Measurements from ENCODE around the gene SH3PXD2B. TPM values are rescaled to one million over a fixed set of nuclear protein-coding genes. Genes with fewer than 3 reads are reported as not detected.

SH3PXD2B gene
- total RNA-seq, 2 experiments from 2014 or later: 0.60 to 0.95 TPM

DNA sequence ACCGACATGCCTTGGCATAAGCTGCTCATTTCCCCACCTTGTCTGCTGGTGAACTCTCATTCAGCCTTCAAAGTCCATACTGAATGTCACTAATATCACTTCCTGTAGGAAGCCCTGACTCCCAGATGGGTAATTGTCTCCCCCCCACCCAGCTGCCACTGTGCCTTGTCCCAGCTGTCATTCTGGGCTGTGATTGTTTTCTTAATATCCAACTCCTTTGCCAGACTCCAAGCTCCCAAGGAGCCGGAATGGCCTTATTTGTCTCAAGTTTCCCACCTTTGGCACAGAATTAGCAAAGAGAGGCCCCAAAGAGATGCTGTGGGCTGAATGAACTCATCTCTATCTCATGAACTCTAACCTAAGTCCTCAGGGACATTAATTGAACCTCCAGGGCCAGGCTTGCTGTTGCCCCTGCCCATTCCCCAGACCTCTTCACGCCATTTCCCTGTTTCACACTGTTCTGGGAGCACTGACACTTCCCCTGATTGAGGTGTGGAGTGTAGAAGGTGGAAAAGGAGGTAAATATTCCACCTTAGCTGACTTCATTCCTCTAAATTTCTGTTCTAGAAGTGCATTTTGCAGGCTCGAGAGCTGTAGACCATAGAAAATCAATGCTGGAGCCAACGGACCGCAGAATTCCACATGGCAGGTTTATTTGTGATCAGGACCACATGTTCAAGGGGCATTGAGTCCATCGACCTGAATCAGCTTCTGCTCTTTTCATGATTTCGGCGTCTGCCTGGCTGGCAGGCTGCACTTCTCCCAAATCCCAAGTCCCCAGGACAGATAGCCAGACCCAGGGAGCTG, 4.9 kb upstream of the SH3PXD2B start:
- Mint-ChIP-seq H3K9me3 (peaks cover 2% of the 10 kb centered on the region), H3K4me1 (ENCODE audit: low read depth) (peaks cover 25% of the 10 kb centered on the region), H3K36me3 (ENCODE audit: low read depth) (no peaks in the 10 kb centered on the region), H3K27me3 (peaks cover 5% of the 10 kb centered on the region), H3K4me3 (no peak overlapping the region), H3K27ac (no peak overlapping the region)
- H3K9me3 ChIP-seq (ENCODE audit: control insufficient read depth in 1 of 2, insufficient read depth in 1 of 2, low read length in 2 of 2): peaks cover 0 to 16% of the 10 kb centered on the region in 2 experiments
- no peak for ATAC-seq (ENCODE audit: poor library complexity)
- H3K4me3 ChIP-seq (ENCODE audit: low read length): no peak overlapping the region
- H3K36me3 ChIP-seq (ENCODE audit: insufficient read depth, low read length): no peaks in the 10 kb centered on the region
- TF ChIP-seq, protein P1, sequence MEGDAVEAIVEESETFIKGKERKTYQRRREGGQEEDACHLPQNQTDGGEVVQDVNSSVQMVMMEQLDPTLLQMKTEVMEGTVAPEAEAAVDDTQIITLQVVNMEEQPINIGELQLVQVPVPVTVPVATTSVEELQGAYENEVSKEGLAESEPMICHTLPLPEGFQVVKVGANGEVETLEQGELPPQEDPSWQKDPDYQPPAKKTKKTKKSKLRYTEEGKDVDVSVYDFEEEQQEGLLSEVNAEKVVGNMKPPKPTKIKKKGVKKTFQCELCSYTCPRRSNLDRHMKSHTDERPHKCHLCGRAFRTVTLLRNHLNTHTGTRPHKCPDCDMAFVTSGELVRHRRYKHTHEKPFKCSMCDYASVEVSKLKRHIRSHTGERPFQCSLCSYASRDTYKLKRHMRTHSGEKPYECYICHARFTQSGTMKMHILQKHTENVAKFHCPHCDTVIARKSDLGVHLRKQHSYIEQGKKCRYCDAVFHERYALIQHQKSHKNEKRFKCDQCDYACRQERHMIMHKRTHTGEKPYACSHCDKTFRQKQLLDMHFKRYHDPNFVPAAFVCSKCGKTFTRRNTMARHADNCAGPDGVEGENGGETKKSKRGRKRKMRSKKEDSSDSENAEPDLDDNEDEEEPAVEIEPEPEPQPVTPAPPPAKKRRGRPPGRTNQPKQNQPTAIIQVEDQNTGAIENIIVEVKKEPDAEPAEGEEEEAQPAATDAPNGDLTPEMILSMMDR (IDR thresholded peaks at IDR 0.05): no peak
- peaks cover 10% of the 10 kb centered on the region for H3K4me1 ChIP-seq (ENCODE audit: insufficient read depth, low read length)
- H3K27me3 ChIP-seq (ENCODE audit: control insufficient read depth in 1 of 2, insufficient read depth in 2 of 2, low read length in 2 of 2): no peaks in the 10 kb centered on the region
- no peak for DNase-seq
- H3K27ac ChIP-seq (ENCODE audit: low read depth in 1 of 2, low read length in 2 of 2): no peak overlapping the region
- POLR2A ChIA-PET: no interaction called here
- intact Hi-C loops (cut with DNase I, micrococcal nuclease): loop anchor here in 1 of 2 experiments (10.0 kb wide), 1 partner anchor 496 kb away; the partner anchor contains the start of gene RPL26L1
- CTCF ChIA-PET: no interaction called here

DNA sequence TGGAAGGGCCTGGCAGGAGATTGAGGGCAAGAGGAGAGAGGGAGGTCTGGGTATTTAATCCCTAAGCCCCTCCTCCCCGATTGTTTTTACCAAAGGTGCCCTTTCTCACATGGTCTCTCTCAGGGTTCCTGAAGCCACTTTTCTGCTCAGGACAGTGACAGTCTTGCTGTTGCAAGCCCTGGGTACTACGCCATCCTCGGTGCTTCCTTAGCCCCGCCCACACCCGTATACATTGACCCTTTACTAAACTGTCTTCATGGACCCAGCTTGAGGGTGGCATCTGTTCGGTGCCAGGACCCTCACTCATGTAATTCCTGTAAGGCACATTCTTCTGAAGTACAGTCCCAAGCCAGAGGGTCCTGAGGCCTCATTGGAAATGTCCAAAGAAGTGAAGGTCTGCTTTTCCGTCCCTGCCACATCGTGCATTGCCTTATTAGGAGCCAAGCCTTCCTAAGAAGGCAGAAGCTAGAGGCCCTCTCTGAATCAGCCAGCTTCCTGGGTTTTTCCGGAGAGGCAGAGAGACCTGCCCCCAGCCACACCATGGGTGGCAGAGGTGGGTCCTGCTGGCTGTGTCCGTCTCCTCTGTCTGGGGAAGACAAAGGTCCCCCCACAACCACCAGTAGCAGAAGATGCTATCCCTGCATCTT, 1.9 kb upstream of the SH3PXD2B start:
- no peaks in the 10 kb centered on the region for H3K36me3 ChIP-seq (ENCODE audit: insufficient read depth, low read length)
- H3K4me3 Mint-ChIP-seq: peak overlapping the region; percentile 69
- peaks cover 11 to 12% of the 10 kb centered on the region in 2 experiments for H3K27me3 ChIP-seq (ENCODE audit: control insufficient read depth in 1 of 2, insufficient read depth in 2 of 2, low read length in 2 of 2)
- H3K4me1 Mint-ChIP-seq (ENCODE audit: low read depth): peaks cover 27% of the 10 kb centered on the region
- H3K4me3 ChIP-seq (ENCODE audit: low read length): no peak overlapping the region
- H3K4me1 ChIP-seq (ENCODE audit: insufficient read depth, low read length): peaks cover 22% of the 10 kb centered on the region
- ATAC-seq (ENCODE audit: poor library complexity) (no peak), DNase-seq (no peak)
- H3K27me3 Mint-ChIP-seq: peaks cover 21% of the 10 kb centered on the region
- H3K36me3 Mint-ChIP-seq (ENCODE audit: low read depth): no peaks in the 10 kb centered on the region
- H3K9me3 Mint-ChIP-seq: no peaks in the 10 kb centered on the region
- TF ChIP-seq, protein P1 (IDR thresholded peaks at IDR 0.05): no peak
- no peaks in the 10 kb centered on the region for H3K9me3 ChIP-seq (ENCODE audit: control insufficient read depth in 1 of 2, insufficient read depth in 1 of 2, low read length in 2 of 2)
- ChIA-PET POLR2A (no interaction called here), CTCF (no interaction called here)
- intact Hi-C loops (cut with DNase I, micrococcal nuclease): loop anchor here in 1 of 2 experiments (10.0 kb wide), 1 partner anchor 499 kb away; the partner anchor contains the start of gene RPL26L1
- H3K27ac Mint-ChIP-seq: no peak overlapping the region
- no peak overlapping the region for H3K27ac ChIP-seq (ENCODE audit: low read depth in 1 of 2, low read length in 2 of 2)

DNA sequence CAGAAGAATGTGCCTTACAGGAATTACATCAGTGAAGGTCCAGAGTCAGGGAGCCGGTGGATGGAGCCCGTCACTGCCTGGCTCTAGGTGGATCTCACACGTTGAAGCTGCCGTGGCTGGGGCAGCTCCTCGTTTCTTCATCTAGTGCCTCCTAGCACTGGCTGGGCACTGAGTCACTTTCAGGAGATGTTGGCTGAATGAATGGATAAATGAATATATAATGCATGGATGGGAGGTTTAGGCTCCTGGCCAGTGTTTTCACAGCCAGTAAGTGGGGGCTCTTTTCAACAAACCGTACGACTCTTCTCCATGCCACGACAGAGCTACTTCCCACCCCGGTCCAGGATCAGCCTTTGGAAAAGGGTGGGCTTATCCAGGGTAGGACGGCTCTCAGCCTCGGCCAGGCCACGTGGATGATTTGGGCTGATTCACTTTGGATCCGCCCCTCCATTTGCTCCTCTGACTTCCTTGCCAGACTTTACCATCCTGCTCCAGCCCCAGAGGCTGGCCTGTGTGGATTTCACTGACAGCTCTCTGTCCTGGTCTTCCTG, 1.3 kb upstream of the SH3PXD2B start:
- ChIA-PET POLR2A (no interaction called here), CTCF (no interaction called here)
- Mint-ChIP-seq H3K4me1 (ENCODE audit: low read depth) (peaks cover 21% of the 10 kb centered on the region), H3K27me3 (peaks cover 24% of the 10 kb centered on the region), H3K36me3 (ENCODE audit: low read depth) (no peaks in the 10 kb centered on the region), H3K9me3 (no peaks in the 10 kb centered on the region), H3K4me3 (peak overlapping the region; percentile 80), H3K27ac (no peak overlapping the region)
- H3K27ac ChIP-seq (ENCODE audit: low read depth in 1 of 2, low read length in 2 of 2): no peak overlapping the region
- no peaks in the 10 kb centered on the region for H3K9me3 ChIP-seq (ENCODE audit: control insufficient read depth in 1 of 2, insufficient read depth in 1 of 2, low read length in 2 of 2)
- intact Hi-C loops (cut with DNase I, micrococcal nuclease): loop anchor here in 1 of 2 experiments (10.0 kb wide), 1 partner anchor 499 kb away; the partner anchor contains the start of gene RPL26L1
- DNase-seq (no peak), ATAC-seq (ENCODE audit: poor library complexity) (no peak)
- H3K4me3 ChIP-seq (ENCODE audit: low read length): no peak overlapping the region
- TF ChIP-seq, protein P1 (IDR thresholded peaks at IDR 0.05): no peak
- H3K4me1 ChIP-seq (ENCODE audit: insufficient read depth, low read length): peaks cover 20% of the 10 kb centered on the region
- H3K27me3 ChIP-seq (ENCODE audit: control insufficient read depth in 1 of 2, insufficient read depth in 2 of 2, low read length in 2 of 2): peaks cover 11 to 12% of the 10 kb centered on the region in 2 experiments
- no peaks in the 10 kb centered on the region for H3K36me3 ChIP-seq (ENCODE audit: insufficient read depth, low read length)

Data from CD4-positive, alpha-beta T cell (primary cell).